PFSK-1 (cell line): Measurements from ENCODE around the gene C2CD5.

Experiments
- FOXP2 ChIP-seq: optimal IDR thresholded peaks from 2 replicates; pipeline ENCODE3; 2011; ENCODE audit warnings: borderline replicate concordance, control low read depth, inconsistent platforms; ENCODE audit not compliant: insufficient read depth; ENCODE audit errors: extremely low read length, extremely low read depth
- POLR2AphosphoS5 ChIP-seq: IDR thresholded peaks from 2 replicates; pipeline ENCODE4 v1.6.1; 2012; ENCODE audit warnings: low read depth, mild to moderate bottlenecking, control low read depth, low read length, moderate library complexity
- SIN3A ChIP-seq: IDR thresholded peaks from 2 replicates; pipeline ENCODE4 v1.6.1; 2012; ENCODE audit warnings: mild to moderate bottlenecking, low read length, moderate library complexity, borderline replicate concordance; ENCODE audit not compliant: insufficient read depth
- TAF1 ChIP-seq: IDR thresholded peaks from 2 replicates; pipeline ENCODE4 v1.6.1; 2012; ENCODE audit warnings: low read length, control low read depth, borderline replicate concordance; ENCODE audit not compliant: insufficient read depth
- TF ChIP-seq, protein P1 (sequence below), 2 experiments: IDR thresholded peaks; 2 replicates each; pipeline versions ENCODE4 v1.6.1 to v1.8.0; 2011 to 2012; ENCODE audit warnings: low read depth in 2 of 2, low read length in 2 of 2, control low read depth in 1 of 2, inconsistent platforms in 1 of 2, mild to moderate bottlenecking in 1 of 2, moderate library complexity in 1 of 2; ENCODE audit not compliant: insufficient read depth in 1 of 2

Gene C2CD5

DNA sequence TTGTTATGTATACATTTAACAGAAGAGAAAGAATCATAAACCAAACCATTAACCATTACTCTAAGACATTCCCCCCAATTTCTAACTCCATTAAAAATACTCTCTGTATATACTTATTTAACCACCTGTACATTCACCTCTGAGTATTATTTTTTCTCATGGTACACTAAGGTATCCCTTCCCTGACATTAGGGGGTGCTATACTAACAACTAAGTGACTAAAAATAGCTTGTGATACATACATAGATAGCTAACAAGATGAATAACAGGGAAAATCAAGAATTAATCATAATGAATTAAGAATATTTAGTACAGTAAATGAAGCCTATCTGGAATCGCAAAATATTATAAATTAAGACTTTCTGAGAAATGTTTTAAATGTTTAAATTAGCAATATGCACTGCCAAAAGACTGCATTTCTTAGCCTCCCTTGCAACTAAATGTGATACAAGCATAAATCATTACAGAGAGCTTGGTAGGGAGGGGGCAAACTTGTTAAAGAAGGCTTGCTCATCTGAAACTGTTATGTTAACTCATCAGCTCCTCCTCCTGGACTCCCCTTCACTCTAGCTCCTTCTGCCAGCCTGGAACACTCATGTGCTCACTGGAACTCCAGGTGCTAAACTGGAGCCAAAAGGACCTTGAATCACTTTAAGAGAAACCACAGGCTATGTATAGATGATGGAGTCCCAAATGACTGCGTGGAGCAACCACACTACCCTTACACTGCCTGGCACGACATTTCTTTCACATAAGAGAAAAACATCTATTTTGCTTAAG lies 14.9 kb downstream of the C2CD5 start:
- TF ChIP-seq FOXP2 (no peak), POLR2AphosphoS5 (no peak), TAF1 (no peak), SIN3A (no peak)
- TF ChIP-seq, protein P1, sequence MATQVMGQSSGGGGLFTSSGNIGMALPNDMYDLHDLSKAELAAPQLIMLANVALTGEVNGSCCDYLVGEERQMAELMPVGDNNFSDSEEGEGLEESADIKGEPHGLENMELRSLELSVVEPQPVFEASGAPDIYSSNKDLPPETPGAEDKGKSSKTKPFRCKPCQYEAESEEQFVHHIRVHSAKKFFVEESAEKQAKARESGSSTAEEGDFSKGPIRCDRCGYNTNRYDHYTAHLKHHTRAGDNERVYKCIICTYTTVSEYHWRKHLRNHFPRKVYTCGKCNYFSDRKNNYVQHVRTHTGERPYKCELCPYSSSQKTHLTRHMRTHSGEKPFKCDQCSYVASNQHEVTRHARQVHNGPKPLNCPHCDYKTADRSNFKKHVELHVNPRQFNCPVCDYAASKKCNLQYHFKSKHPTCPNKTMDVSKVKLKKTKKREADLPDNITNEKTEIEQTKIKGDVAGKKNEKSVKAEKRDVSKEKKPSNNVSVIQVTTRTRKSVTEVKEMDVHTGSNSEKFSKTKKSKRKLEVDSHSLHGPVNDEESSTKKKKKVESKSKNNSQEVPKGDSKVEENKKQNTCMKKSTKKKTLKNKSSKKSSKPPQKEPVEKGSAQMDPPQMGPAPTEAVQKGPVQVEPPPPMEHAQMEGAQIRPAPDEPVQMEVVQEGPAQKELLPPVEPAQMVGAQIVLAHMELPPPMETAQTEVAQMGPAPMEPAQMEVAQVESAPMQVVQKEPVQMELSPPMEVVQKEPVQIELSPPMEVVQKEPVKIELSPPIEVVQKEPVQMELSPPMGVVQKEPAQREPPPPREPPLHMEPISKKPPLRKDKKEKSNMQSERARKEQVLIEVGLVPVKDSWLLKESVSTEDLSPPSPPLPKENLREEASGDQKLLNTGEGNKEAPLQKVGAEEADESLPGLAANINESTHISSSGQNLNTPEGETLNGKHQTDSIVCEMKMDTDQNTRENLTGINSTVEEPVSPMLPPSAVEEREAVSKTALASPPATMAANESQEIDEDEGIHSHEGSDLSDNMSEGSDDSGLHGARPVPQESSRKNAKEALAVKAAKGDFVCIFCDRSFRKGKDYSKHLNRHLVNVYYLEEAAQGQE (IDR thresholded peaks at IDR 0.05; ENCODE audit: insufficient read depth in 1 of 2, low read depth in 2 of 2, low read length in 2 of 2), result no peak

DNA sequence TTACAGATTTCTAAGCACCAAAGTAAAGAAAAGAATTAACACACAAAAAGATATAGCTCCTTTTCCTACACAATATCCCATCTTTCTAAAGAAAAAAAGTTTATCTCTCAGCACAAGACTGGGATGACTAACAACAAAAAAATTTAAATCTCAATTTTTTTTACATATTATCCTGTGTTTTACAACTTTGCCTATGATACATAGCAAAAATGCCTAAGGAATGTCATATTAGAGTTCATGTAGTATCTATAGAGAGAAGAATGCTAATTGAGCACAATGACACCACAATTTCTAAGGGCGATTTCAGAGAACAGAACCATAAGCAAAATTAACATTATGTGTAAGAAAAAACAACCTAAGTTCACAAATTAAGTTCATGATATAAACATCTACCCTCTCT lies 16.3 kb downstream of the C2CD5 start:
- TF ChIP-seq SIN3A (no peak), POLR2AphosphoS5 (no peak), TAF1 (no peak), FOXP2 (no peak)
- TF ChIP-seq, protein P1 (IDR thresholded peaks at IDR 0.05; ENCODE audit: insufficient read depth in 1 of 2, low read depth in 2 of 2, low read length in 2 of 2), result no peak

DNA sequence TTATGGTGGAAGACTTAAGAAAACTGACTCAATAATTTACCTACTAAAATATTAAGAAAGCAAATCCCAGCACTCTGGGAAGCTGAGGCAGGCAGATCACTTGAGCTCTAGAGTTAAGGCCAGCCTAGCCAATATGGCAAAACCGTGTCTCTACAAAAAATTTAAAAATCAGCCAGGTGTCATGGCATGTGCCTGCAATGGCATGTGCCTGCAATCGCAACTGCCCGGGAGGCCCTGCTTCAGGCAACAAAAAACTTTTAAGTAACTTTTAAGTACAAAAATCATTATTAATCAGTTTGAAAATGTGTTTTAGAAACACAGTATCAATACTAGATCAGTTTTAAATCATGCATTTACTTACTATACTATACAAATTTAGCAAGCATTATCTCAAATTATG lies 17.5 kb downstream of the C2CD5 start:
- TF ChIP-seq SIN3A (no peak), TAF1 (no peak), POLR2AphosphoS5 (no peak), FOXP2 (no peak)
- TF ChIP-seq, protein P1 (IDR thresholded peaks at IDR 0.05; ENCODE audit: insufficient read depth in 1 of 2, low read depth in 2 of 2, low read length in 2 of 2), result no peak

DNA sequence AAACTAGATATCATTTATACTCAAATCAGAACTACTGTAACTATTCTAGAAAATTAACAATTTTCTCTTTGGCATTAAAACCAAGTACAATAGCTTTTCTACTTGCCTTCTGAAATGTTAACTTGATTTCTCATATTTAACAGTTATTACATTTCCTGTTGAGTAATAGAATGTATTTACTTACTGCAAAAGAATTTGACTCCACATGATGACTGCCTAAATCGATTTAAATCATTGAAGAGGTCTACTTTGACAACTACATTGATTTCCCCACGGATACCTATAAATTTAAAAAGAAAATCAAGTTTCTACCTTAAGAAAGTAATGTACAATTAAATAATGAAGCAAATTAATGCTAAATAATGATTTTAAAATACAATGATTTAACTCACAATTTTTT lies 18.9 kb downstream of the C2CD5 start:
- TF ChIP-seq FOXP2, result no peak

DNA sequence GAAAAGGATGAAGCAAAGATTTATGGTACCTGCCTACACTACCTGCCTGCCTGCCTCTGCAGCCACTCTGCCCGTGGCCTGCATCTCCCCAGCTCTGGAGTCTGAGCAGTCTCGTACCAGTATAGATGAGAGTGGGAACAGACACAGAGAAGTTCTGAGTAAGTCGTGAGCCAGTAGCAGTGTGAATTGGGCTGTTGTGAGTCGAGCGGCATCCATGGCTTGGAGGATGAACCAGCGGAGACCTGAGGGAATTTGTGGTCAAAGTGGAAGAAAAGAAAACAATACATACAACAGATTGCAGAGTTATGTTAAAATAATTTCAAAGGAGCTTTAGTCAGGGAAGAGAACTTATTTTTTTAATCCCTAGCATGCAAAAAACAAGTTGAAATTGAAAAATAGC lies 25.3 kb downstream of the C2CD5 start:
- TF ChIP-seq, protein P1 (IDR thresholded peaks at IDR 0.05; ENCODE audit: insufficient read depth in 1 of 2, low read depth in 2 of 2, low read length in 2 of 2), result no peak
- no peak for TF ChIP-seq POLR2AphosphoS5
- TF ChIP-seq FOXP2, result no peak
- no peak for TF ChIP-seq SIN3A
- TF ChIP-seq TAF1, result no peak
